ENCODE data around the gene ARPC5. TPM values are rescaled to one million over a fixed set of nuclear protein-coding genes. Genes with fewer than 3 reads are reported as not detected.
"Not testable (repeated sequence)": the region's sequence is repeated elsewhere in the genome, so short reads cannot be mapped to it uniquely, and the experiment has no call there.

ARPC5 gene
- 121 and 253 TPM in 2 replicates for total RNA-seq

DNA sequence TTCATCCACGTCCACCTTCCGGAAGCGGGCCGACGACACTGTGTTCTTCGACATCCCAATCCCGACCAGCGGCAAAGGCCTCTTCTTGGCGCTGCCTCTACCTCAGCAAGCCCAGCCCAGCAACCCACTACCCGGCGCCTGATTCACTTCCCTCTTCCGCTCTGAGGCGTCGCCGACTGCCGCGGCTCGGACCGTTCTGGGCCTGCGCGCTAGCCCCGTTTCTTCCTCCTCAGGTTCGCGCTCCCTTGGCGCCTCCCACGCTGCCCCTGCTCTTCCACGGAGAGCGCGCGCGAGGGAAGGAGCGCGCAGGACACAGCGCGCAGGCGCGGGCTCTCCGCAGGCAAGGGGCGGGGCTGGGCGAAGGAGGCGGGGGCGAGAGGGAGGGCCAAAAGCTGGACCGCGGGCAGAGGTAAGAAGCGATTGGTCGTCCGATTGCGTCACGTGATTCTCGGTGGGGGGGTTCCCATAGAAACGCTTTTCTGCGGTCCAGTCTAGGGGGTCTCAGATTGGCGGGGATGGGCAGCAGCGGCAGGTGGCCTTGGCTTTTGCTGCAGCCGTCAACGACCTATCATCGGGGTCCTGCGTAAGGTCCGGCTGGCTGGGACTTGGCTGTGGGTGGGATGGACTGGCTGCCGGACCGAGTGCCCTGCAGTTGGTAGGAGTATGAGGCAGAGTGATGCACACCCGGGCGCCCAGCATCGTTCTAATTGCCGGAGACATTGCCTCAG lies at the start of gene ARPC5:
Gene ARPC5 (minus strand): TSS at position 178 of the 728 bp plus-strand sequence. CDS start 124 bp downstream, at position 54.
- peak; percentile 90 for DNase-seq (ENCODE audit: low read depth)

DNA sequence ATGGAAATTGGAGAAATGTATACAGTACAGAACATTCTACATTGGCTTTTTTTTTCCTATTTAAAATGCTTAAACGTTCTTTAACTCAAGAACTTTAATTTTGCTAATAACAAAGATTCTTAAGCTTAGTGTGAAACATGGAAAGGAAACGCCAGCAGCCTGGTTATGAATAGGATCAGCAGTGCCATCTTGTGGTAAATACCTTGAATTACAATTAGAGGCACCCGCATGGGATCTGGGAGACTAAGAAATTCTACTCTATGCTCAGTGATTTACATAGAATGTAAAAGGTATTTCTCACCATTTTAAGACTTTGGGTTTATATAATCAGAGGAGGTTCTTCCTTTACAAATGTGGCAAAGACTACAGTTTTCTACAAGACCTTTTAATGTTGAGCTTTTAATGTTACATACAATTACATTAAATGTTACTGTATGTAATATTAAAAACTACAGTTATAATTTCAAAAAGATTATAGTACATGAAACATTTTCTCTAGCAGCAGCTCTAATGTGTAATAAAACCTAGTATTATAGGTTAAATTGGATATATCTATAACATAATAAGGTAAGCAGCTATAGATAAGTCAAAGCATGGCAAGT lies 49.6 kb upstream of the ARPC5 start:
- peak; percentile 56 for DNase-seq (ENCODE audit: low read depth)

DNA sequence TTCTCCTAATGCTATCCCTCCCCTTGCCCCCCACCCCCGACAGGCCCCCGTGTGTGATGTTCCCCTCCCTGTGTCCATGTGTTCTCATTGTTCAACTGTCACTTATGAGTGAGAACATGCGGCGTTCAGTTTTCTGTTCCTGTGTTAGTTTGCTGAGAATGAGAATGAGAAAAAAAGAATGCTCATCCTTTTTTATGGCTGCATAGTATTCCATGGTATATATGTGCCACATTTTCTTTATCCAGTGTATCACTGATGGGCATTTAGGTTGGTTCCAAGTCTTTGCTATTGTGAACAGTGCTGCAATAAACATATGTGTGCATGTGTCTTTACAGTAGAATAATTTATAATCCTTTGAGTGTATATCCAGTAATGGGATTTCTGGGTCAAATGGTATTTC lies 43.8 kb upstream of the ARPC5 start:
- DNase-seq (ENCODE audit: low read depth): not testable (repeated sequence)

DNA sequence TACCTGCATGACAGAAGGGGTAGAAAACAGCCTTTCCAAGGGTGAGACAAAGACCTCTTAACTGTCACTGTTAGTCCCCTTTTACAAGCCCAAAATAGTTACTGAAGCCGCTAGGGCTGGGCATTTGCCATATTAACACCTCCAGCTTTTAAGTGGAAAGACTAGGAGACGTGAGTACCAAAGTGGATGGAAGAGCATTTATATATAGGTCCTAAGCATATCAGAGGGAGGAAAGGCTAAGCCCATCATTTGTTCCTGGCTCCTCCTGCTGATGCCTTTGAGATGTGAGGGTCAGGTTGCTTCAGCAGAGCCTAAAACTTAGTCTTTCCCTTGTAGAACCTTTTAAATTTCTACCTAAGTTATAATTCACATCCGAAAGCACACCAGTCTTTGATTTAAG lies 43.2 kb upstream of the ARPC5 start:
- DNase-seq (ENCODE audit: low read depth): no peak

DNA sequence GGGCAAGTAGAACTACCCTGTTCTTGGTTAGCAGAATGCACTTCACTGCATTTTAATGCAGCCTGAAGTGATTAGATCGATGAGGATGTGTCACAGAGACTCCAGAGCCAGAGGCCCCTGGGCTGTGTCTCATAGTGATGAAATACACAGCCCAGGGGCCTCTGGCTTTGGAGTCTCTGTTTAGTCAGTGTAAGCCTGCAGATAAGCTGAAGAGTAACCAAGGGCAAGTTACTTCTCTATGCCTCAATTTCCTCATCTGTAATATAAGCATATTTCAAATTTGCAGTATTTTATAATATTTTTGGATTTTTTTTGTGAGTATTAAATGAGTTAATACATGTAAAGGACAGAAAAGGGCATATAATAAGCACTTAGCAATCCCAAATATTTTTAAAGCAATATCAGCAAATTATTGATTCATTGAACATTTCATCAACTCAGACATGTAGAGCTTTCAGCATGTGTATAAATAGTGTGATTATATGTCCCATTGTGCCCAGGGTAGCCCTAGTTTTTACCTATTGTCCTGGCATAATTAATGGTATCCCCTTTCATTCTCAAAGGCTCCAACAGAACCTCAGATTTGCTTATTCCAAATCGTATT lies 41.1 kb upstream of the ARPC5 start:
- DNase-seq (ENCODE audit: low read depth): no peak

DNA sequence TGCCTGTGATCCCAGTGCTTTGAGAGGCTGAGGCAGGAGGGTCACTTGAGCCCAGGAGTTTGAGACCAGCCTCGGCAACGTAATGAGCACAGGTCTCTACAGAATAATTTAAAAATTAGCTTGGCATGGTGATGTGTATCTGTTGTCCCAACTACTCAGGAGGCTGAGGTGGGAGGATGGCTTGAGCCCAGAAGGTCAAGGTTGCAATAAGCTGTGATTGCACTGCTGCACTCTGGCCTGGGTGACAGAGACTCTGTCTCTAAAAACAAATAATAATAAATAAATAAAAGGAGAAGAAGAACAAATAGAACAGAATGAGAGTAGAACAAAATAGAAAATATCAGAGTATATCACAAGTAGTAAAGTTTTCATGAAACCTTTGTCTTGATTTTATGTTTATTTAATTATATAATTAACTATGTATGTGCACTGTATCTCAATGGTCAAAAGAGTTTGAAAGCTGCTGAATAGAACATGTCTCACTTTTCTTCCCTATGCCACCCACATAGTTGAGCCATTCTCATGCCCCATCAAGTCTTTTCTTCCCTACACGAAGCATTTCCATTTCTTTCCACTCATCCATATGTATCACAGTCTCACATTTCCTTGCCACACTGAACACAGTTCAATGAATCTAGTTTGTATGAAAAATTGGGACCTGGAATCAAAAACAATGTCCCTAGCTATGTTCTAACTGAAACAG lies 40.5 kb upstream of the ARPC5 start:
- no peak for DNase-seq (ENCODE audit: low read depth)

DNA sequence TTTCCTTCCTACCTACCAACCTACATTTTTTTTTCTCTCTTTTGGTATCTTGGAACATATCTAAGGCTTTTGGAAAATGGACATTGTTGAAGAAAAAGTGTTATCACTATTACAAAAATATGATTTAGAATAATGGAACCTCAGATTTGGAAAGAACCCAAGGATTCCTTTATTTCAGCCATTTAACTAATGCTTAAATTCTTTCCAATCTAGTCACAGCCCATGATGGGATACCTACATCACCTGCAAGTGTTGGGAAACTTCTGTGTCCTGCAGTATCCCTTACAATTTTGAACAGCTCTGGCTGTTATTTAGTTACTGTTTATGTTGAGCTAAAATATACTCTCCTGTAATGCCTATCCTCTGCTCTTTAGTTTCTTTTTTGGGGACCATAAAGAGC lies 39.8 kb upstream of the ARPC5 start:
- no peak for DNase-seq (ENCODE audit: low read depth)

DNA sequence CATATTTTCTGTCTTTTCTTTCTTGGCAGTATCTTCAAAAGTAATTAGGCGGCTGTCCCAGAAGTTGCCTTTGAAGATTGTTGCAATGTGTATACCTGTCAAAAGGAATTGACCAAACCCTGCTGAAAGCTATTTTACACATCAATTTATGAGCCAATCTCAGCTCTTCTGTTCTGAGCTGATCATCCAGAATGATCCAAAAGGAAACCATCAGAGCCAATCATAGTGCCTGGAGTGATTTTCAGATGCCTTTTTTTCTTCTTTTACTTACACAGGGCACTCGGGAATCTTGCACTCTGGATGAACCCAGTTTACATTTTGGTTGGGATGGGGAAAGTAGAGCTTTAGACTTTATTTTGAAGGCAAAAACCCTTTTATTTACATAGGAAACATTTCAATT lies 39.3 kb upstream of the ARPC5 start:
- DNase-seq (ENCODE audit: low read depth): no peak

DNA sequence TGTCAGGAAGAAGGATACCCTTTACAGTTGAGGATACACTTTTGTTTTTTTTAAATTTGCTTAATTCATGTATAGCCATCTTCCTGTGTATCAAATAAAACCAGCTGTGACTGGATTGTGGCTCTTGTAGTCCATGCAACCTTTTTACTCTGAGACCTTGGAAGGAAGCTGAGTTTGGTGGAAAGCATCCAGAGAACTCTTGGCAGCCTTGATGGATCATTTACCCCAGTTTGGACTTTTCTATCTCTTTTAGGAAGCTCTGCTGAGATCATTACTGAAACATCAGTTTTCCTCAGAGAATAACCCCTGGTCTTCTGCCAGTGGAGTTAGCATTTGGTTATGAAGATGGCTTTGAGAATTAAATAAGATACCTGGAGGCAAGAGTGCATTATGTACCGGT lies 38.8 kb upstream of the ARPC5 start:
- no peak for DNase-seq (ENCODE audit: low read depth)

DNA sequence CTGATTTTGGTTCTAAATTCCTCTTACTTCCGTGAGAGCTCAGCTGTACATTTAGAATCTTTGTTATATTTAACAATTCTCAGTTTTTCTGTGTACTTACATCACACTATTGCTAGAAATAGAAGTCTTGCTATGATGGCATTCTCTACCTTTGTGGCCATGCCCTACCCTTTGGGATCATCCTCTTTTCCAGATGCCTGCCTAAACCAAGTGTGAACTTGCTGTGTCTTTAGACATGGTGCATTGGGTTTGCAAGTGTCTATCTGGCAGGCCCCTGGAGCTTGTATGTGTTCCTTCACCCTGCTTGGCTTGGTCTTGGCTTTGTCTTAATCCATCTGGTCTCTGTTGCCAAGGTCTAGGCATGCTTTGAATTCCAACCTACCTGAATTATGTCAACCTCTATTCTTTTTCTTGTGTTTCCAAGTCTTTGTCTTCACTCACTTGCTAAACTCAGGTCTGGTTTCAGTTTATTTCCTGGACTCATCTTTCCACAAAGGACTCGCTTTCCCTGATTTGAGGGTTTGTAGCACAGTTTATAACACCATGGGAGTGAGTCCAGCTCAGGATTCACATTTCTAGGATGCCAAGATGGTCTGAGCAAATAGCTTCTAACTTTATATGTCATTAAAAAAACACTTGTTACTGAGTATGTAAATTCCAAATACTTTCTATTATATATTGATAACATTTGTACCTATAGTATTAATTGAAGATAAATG lies 38.2 kb upstream of the ARPC5 start:
- DNase-seq (ENCODE audit: low read depth): no peak

DNA sequence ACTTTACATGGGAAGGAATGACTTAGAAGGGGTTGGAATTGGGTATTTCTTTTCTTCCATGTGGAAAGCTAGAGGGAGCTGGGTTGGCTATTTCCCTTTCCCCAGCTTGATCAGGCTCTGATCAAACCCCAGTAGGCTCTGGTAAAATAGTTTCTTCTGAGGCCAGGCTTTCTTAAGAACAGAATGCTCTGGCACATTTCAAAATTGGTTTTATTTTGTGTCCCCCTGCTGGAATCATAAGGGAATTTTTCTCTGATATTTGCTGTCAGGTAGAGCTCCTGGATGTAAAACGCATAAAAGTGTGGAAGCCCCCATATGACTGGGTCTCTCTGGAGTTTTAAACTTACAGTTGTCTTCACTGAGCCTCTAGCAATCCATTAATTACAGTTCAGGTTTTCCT lies 34.6 kb upstream of the ARPC5 start:
- DNase-seq (ENCODE audit: low read depth): no peak

DNA sequence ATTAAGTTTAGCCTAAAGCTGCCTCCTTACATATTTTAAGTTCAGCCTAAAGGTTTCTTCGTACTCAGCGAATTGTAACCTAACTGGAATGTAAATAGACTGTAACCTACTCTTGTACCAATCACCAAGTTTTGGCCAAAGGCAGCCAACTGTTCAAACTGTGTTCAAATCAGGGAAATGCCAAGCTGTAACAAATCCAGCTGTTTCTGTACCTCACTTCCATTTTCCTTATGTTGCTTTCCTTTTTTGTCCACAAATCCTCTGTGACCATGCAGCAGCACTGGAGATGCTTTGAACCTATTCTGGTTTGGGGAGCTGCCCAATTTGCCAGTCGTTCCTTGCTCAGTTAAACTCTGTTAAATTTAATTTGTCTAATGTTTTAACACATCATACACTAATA lies 20.8 kb upstream of the ARPC5 start:
- no peak for DNase-seq (ENCODE audit: low read depth)

DNA sequence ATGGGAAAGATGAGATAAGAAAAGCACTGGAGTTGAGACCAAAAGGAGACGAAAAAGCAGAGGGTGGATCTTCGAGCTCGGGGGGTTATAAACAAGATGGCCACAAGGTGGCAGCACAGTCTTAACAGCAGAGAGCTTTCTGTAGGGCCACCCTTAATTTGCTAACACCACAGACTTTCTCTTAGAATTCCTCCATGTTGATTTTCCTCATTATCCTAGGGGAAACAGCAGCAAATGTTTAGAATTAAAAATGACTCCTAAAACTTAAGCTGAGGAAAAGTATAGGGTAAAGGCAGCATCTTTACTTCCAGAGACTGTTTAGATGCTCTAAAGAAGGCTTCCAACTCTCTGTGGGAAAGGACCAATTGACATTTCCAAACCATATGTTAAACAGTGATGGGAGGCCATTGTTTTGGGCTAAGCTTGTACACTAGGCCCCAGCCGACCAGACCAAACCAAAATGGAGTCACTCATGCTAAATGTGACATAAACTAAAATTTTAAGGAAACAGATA lies 20.0 kb upstream of the ARPC5 start:
- DNase-seq (ENCODE audit: low read depth): peak; percentile 71

DNA sequence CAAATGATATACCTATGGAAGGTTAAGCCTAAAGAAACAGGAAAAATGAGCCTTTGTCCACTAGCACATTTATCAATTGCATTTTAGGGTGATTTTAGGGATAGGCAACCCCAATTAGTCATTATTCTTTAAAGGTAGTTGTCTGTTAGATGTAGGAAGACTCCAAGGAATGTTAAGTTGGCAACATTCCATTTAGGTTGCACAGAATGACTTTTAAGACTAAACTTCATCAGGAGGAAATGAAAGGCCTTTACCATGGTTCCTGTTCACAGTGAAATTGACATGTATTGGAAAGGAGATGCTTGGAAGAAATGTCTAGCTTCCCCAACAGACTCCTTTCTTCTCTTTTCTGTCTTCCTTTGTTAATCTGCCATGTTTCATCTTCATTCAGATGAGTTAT lies 19.1 kb upstream of the ARPC5 start:
- DNase-seq (ENCODE audit: low read depth): no peak

DNA sequence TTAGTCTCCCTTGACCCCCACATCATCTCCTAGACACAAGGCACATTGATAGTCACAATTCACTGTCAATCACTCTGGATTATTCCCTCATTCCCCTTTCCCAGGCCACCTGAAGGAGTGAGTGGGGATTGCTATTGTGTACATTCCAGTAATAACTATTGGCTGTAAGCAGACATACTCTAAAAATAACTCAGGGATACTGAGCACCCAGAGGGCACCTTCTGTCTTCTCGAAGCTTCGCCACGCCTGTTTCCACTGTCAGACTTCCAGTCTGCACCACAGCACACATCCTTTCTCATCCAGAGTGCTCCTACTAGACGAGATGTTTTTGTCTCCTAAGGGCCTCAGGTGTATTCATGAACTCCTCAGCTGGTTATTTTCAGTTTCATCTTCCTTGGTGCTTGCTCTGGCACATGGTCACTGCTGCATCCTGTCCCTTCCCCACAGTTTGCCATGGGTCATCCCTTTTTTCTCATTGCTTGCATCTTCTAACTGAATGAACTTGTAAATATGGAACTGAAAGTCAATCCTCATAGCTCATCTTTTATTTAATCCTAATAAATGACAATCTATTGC lies 18.4 kb upstream of the ARPC5 start:
- DNase-seq (ENCODE audit: low read depth): no peak

DNA sequence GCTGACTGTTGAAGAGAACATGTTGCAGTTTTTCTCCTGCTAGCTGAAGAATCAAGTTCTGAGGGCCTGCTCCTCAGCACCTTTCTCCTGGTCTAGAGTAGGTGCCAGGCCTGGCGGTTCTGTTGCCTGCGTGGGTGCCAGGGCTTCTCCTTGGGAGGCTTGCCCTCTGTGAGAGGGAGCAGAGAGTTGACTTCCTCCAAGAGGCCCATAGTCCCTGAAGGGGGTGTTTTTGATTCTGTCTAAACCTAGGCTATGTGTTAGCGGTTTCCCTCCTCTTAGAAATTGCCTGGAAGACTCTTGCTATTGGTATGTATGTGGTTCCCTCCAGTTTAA lies 17.8 kb upstream of the ARPC5 start:
- no peak for DNase-seq (ENCODE audit: low read depth)

DNA sequence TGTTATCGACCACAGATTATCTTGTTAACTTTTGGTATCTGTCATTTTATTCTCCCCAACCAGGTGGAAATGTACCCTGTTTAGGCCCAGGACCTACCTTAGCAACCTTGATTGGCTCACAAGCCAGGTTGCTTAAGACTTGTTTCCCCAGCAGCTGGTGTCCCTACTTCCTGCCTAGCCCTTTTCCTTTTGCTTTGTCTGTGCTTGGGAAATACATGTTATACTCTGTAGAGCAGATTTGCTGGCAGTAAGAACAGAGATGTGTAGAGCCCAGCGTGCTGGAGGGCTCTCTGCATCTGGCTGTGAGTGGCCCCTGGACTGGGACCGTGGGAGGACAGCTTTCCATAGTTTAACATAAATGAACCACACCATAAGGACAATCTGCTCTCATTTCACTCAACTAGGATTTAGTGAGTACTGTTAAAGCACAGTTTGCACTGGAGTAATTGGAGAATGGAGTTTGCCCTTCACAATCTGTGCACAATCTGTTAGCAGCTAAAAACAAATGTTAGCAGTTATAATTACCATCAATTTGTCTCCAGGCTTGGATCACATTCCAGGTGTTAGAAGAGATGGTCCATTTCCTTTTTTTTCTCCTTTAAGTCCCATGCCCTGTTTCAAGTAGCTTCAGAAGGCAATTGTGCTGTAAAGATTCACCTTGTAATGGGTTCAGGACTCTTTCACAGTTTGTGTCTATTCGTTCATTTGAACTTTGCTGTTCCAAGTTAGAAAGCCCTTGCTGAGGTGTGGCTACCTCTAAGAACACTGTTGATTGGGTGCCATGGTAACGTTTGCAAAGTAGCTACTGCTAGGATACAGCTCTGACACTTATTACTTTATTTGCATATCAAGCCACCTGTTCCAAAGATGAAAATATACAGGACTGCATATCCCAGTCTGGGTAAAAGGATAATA lies 17.2 kb upstream of the ARPC5 start, which contains the start of gene APOBEC4:
Gene APOBEC4 (minus strand): TSS at position 770 of the 915 bp plus-strand sequence. CDS start 4,535 bp downstream, outside the sequence.
- DNase-seq (ENCODE audit: low read depth): peak; percentile 23

DNA sequence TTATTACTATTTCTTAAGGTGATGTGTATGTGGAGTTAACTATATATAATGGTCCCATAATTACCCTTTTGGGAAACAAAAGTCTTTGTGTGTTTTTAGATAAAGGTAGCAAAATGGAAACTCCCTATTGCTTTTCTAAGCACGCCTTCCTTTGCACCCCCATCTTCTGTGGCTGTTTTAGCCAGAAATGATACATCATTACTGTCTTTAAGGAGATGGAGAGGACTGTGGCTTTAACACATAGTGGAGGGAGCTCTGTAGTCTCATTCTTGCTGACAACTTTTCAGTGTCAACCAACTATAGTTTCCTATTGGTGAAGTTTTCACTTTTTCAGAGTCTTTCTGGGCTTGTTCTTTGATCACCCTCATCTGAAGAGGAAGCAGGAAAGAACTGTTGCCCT lies 16.5 kb upstream of the ARPC5 start:
- DNase-seq (ENCODE audit: low read depth): no peak

DNA sequence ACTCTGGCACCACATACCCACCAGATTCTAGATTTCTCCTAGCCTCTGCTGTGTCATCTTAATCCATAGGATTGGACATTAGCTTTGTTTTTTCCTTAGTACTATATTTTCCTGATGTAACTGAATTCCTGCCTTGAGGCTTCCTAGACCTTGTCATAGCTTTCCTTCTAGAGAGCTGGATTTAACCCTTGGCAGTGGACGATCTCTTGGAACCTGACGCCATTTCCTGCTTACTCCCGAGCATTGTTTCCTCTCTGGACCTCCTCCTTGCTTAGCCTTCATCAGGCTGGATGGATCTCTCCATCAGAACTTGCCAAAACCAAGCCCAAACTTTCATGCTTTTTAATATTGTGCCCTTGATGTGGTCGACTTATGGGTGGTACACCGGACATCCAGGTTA lies 16.0 kb upstream of the ARPC5 start:
- DNase-seq (ENCODE audit: low read depth): no peak

DNA sequence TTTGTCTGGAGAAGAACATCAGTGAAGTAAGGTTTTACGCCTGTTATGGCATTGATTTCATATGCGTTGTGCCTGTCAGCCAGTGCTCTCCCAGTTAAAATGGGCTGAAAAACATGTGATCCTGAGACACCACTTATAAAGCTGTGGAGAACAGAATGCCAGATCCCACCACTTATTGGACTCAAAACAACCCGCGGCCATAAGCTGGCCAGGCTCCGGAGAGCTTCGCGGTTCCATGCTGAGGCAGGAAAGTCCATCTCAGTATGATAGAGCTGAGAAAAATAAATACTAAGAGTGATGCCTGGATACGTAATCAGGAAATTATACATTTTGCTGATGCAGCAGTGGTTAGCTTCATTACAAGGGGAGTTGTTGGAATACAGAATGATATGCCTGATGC lies 12.5 kb upstream of the ARPC5 start:
- DNase-seq (ENCODE audit: low read depth): no peak

Data from renal cortical epithelial cell (primary cell).